ENCODE data around the gene GRID1.
"Not testable (repeated sequence)": the region's sequence is repeated elsewhere in the genome, so short reads cannot be mapped to it uniquely, and the experiment has no call there.

GRID1 gene

DNA sequence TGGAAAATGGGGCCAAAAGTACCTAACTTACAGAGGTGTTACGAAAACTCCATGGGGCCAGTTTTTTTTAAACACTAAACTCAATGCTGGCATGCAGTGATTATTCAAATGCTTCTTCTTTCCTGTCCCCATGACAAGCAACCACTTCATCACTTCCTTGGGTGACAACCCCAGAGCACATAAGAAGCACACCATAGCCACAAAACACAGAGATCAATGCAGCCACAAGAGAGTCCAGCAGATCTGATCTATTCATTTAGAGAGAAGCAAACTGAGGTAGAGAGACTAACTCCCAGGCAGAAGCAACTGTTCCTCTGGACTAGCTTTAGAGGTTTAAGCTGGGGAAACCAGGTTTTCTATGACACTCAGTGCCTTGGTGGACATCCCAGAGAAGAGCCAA, 180.0 kb downstream of the GRID1 start:
- DNase-seq = no peak
- TF ChIP-seq GATA1 (IDR thresholded peaks at IDR 0.05; ENCODE audit: low read depth, low read length) (no peak), POLR2A (IDR thresholded peaks at IDR 0.05; ENCODE audit: low read length) (no peak)

GRCh38 chr10:86182595-86182994, 184.0 kb downstream of the GRID1 start:
- no peak for TF ChIP-seq POLR2A (IDR thresholded peaks at IDR 0.05; ENCODE audit: low read length)
- no peak for TF ChIP-seq GATA1 (IDR thresholded peaks at IDR 0.05; ENCODE audit: low read depth, low read length)
- DNase-seq = no peak

DNA sequence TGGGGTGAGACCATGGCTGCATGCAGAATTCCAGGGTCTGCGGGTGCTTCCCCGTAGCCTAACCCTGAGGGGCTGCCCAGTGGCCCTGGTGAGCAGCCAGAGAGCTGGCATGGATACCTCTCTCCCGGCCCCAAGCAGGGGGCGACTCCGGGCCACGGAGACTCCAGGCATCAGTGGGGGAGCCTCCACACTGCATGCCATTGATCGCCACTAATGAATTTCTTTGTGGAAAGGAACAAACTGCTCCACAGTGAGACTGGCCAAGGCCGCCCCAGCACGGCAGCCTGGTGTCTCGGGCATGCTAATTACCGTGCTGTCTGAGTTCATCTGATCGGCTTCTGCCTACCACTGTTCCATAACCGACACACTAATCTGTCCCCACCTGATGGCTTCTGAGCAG, 184.4 kb downstream of the GRID1 start:
- DNase-seq = no peak

DNA sequence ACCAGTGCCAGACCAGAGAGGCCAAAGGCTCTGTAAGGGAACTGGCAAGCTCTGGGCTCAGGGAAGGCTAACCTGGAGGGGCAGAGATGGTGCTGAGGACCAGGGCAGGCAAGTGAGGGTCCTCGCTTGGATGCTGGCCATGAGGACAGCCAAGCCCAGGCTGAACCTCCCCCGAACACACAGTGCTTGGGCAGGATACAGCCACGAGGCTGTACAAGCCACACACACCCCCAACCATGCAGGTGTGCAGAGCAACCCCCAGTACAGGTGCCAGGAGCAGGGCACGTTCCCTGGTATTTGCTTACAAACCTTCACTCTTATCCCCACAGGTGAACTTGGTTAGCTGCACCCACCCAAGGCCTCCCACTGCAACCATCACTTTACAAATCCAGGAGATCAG, 185.7 kb downstream of the GRID1 start:
- TF ChIP-seq GATA1 (IDR thresholded peaks at IDR 0.05; ENCODE audit: low read depth, low read length) = no peak
- no peak for TF ChIP-seq POLR2A (IDR thresholded peaks at IDR 0.05; ENCODE audit: low read length)
- no peak for DNase-seq

More for the DNA sequence above, 184.4 kb downstream of the GRID1 start:
- TF ChIP-seq POLR2A (IDR thresholded peaks at IDR 0.05; ENCODE audit: low read length) (no peak), GATA1 (IDR thresholded peaks at IDR 0.05; ENCODE audit: low read depth, low read length) (no peak)

- DNase-seq = no peak
- TF ChIP-seq GATA1 (IDR thresholded peaks at IDR 0.05; ENCODE audit: low read depth, low read length) (no peak), POLR2A (IDR thresholded peaks at IDR 0.05; ENCODE audit: low read length) (no peak)
These were observed 186.6 kb downstream of the GRID1 start for GRCh38 chr10:86179961-86180360.

GRCh38 chr10:86179153-86179524, 187.5 kb downstream of the GRID1 start:
- no peak for DNase-seq
- TF ChIP-seq GATA1 (IDR thresholded peaks at IDR 0.05; ENCODE audit: low read depth, low read length) (no peak), POLR2A (IDR thresholded peaks at IDR 0.05; ENCODE audit: low read length) (no peak)

DNA sequence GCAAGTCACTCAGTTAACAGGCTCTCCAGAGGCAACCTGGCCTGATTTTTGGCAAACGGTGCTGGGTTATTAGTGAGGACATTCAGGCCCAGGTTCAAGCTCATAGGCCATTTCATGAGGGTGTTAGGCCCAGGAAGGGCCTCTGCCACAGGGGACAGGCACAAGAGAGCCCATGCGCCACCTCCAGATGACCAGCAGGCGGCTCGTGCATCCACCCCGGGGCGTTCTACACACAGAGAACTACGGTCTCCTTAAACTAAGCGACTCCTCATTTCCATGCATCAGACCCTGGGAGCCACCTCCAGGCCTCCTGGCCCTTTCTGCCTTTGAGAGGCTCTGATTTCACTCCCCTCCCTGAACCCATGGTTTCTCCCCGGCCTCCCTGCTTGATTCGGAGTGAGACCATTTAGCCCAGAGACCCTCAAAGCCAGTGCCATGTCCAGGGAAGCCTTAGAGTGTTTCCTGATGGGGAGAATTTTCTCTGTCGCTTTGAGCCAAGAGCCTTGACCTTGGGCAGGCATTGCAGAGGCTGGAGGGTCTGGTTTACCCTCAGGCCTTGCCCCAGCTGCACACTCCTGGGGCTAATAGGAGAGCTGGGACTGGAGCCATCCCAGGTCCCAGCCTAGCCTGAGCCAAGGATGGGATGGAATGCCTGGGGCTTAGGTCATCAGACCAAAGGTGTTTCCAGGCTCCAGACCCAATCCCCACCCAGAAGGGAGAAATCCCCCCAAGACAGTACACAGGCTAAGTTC, 188.0 kb downstream of the GRID1 start:
- TF ChIP-seq GATA1 (IDR thresholded peaks at IDR 0.05; ENCODE audit: low read depth, low read length) = no peak
- TF ChIP-seq POLR2A (IDR thresholded peaks at IDR 0.05; ENCODE audit: low read length) = no peak
- peak; percentile 8 to 18 for DNase-seq

- DNase-seq = no peak
- TF ChIP-seq POLR2A (IDR thresholded peaks at IDR 0.05; ENCODE audit: low read length) (no peak), GATA1 (IDR thresholded peaks at IDR 0.05; ENCODE audit: low read depth, low read length) (no peak)
These were observed 188.9 kb downstream of the GRID1 start for GRCh38 chr10:86177537-86178155.

GRCh38 chr10:86176850-86177536, 189.6 kb downstream of the GRID1 start:
- TF ChIP-seq GATA1 (IDR thresholded peaks at IDR 0.05; ENCODE audit: low read depth, low read length) (no peak), POLR2A (IDR thresholded peaks at IDR 0.05; ENCODE audit: low read length) (no peak)
- DNase-seq = no peak

- not testable (repeated sequence) for DNase-seq
These were observed 191.1 kb downstream of the GRID1 start for GRCh38 chr10:86175476-86175875.

- DNase-seq = no peak
- TF ChIP-seq POLR2A (IDR thresholded peaks at IDR 0.05; ENCODE audit: low read length) = no peak
- TF ChIP-seq GATA1 (IDR thresholded peaks at IDR 0.05; ENCODE audit: low read depth, low read length) = no peak
These were observed 194.3 kb downstream of the GRID1 start for GRCh38 chr10:86172301-86172700.

DNA sequence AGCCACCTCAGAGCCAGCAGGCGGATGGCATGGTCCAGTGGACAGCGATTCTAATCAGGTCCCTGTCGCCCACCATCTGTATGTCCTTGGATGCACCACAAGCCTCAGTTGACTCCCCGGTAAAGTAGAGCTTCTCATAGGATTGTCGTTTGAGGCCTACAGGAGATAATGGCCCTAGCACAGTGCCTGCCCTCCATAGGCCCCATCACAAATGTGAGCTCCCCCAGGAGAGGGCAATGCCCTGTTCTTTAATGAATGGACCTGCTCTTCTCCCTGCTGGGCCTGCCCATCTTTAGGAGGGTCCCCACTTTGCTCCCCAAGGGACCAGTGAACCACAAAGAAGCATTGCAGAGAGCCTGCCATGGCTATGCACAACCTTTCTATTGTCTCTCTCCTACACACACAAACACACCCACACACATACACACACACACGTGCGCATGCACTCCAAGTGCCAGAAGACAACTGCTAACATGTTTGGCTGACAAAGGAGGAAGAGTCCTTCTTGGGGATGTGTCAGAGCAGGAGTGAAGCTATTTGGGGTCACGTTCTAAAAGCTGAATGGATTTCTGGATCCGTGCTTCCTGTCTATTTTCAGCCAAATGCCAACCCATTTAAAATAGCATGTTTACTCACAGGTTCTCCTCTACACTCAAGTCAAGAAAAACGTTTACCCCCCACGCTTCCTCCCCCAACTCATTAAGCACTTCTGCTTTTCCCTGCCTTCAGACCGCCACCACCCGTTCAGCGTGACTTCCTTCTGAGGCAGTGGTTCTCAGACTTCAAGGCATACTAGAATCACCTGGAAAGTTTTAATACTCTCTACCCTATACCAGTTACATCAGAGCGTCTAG, 196.1 kb downstream of the GRID1 start:
- TF ChIP-seq POLR2A (IDR thresholded peaks at IDR 0.05; ENCODE audit: low read length) = no peak
- TF ChIP-seq GATA1 (IDR thresholded peaks at IDR 0.05; ENCODE audit: low read depth, low read length) = no peak
- no peak for DNase-seq

- DNase-seq = no peak
- no peak for TF ChIP-seq GATA1 (IDR thresholded peaks at IDR 0.05; ENCODE audit: low read depth, low read length)
- no peak for TF ChIP-seq POLR2A (IDR thresholded peaks at IDR 0.05; ENCODE audit: low read length)
These were observed 196.9 kb downstream of the GRID1 start for GRCh38 chr10:86169506-86170254.

Data from erythroblast (primary cell).